Stimulated activated CD8-positive, alpha-beta memory T cell treated with anti-CD3 and anti-CD28 coated beads, Interleukin-4, amount 100 ng/mL, for 1 hour (primary cell): ENCODE data around the gene SYNE1.
"Not testable (repeated sequence)": the region's sequence is repeated elsewhere in the genome, so short reads cannot be mapped to it uniquely, and the experiment has no call there.

Source experiments
- DNase-seq, 2 donors: peaks; one replicate each; pipeline ENCODE4 v3.0.0-alpha.2; 2020; ENCODE audit warnings: low read depth in 2 of 2, low spot score in 1 of 2

Gene SYNE1

GRCh38 chr6:152496731-152497130 is 140.4 kb downstream of the SYNE1 start:
- DNase-seq = no peak

- DNase-seq = not testable (repeated sequence)
Observed at GRCh38 chr6:152495456-152495855, 141.7 kb downstream of the SYNE1 start.

GRCh38 chr6:152492281-152492680 is 144.9 kb downstream of the SYNE1 start:
- DNase-seq = not testable (repeated sequence)

- not testable (repeated sequence) for DNase-seq
Observed at GRCh38 chr6:152491501-152491900, 145.7 kb downstream of the SYNE1 start.

- not testable (repeated sequence) for DNase-seq
Observed at GRCh38 chr6:152490971-152491378, 146.2 kb downstream of the SYNE1 start.

GRCh38 chr6:152484806-152485205 is 152.4 kb downstream of the SYNE1 start:
- DNase-seq = no peak

- no peak for DNase-seq
Observed at GRCh38 chr6:152482289-152482688, 154.9 kb downstream of the SYNE1 start.

- no peak for DNase-seq
Observed at GRCh38 chr6:152478377-152479010, 158.7 kb downstream of the SYNE1 start.

GRCh38 chr6:152474354-152474753 is 162.8 kb downstream of the SYNE1 start:
- DNase-seq = no peak

GRCh38 chr6:152472325-152472724 is 164.8 kb downstream of the SYNE1 start:
- DNase-seq = no peak

GRCh38 chr6:152471456-152472265 is 165.5 kb downstream of the SYNE1 start:
- DNase-seq = no peak

- DNase-seq = no peak
Observed at GRCh38 chr6:152463164-152463563, 174.0 kb downstream of the SYNE1 start.

- no peak for DNase-seq
Observed at GRCh38 chr6:152462716-152463115, 174.4 kb downstream of the SYNE1 start.

- DNase-seq = no peak
Observed at GRCh38 chr6:152461556-152461955, 175.6 kb downstream of the SYNE1 start.

GRCh38 chr6:152458648-152459644 is 178.2 kb downstream of the SYNE1 start:
- no peak for DNase-seq

- no peak for DNase-seq
Observed at GRCh38 chr6:152457949-152458624, 179.1 kb downstream of the SYNE1 start.

GRCh38 chr6:152454003-152454402 is 183.2 kb downstream of the SYNE1 start:
- DNase-seq = no peak

GRCh38 chr6:152453421-152453820 is 183.7 kb downstream of the SYNE1 start:
- no peak for DNase-seq

GRCh38 chr6:152452639-152453038 is 184.5 kb downstream of the SYNE1 start:
- DNase-seq = no peak

- no peak for DNase-seq
Observed at GRCh38 chr6:152450519-152450918, 186.6 kb downstream of the SYNE1 start.

GRCh38 chr6:152441902-152442301 is 195.3 kb downstream of the SYNE1 start:
- DNase-seq = no peak
